K562 (cell line): ENCODE results near the gene PLEKHN1. TPM values are rescaled to one million over a fixed set of nuclear protein-coding genes. Genes with fewer than 3 reads are reported as not detected.

Source experiments
- ADNP ChIP-seq: fragments of 200-800 bp; sonication (Bioruptor generic); IDR thresholded peaks from 2 replicates; pipeline ENCODE4 v1.6.1; 2016; ENCODE audit warnings: missing genetic modification characterization, missing compliant biosample characterization
- ATF1 ChIP-seq, 2 experiments: fragments of 450-650 bp in 1 of 2; IDR thresholded peaks; 2 replicates each; pipeline ENCODE4 v1.6.1; 2016; ENCODE audit warnings: missing compliant biosample characterization in 1 of 2, missing genetic modification characterization in 1 of 2
- ETV1 ChIP-seq: fragments of 450-650 bp; conservative IDR thresholded peaks from 2 replicates; pipeline ENCODE4 v1.6.1; 2016; ENCODE audit warnings: missing genetic modification characterization, control low read depth, low read depth, missing compliant biosample characterization
- ETV5 ChIP-seq: sonication (generic); formaldehyde crosslinking; IDR thresholded peaks from 2 replicates; pipeline ENCODE4 v1.4.0; 2020; ENCODE audit warnings: low read depth, mild to moderate bottlenecking, missing genetic modification reagents
- MEF2D ChIP-seq: conservative IDR thresholded peaks from 2 replicates; pipeline ENCODE4 v1.6.1; 2016; ENCODE audit warnings: low read depth, missing genetic modification characterization, missing compliant biosample characterization
- NFATC3 ChIP-seq: fragments of 450-650 bp; IDR thresholded peaks from 2 replicates; pipeline ENCODE4 v1.6.1; 2017; ENCODE audit warnings: mild to moderate bottlenecking
- POLR2AphosphoS2 ChIP-seq: IDR thresholded peaks from 2 replicates; pipeline ENCODE4 v1.6.1; 2012; ENCODE audit warnings: low read length, improper control_type of control experiment
- SMARCA5 ChIP-seq: fragments of 450-650 bp; IDR thresholded peaks from 2 replicates; pipeline ENCODE4 v1.6.1; 2016
- SRSF1 ChIP-seq: fragments of 200-400 bp; formaldehyde crosslinking; IDR thresholded peaks from 2 replicates; pipeline ENCODE4 v1.6.1; 2017; ENCODE audit warnings: mild to moderate bottlenecking, low read depth, low read length, moderate library complexity
- ZC3H8 ChIP-seq: fragments of 450-650 bp; IDR thresholded peaks from 2 replicates; pipeline ENCODE4 v1.6.1; 2017
- polyA plus RNA-seq, 8 experiments: library from polyadenylated mRNA; depleted of rRNA in 4 of 8; stranded (reverse) in 5 of 8; unstranded in 3 of 8; fragments of >200 nt; fragmentation: Nextera tagmentation in 2 of 8; fragmentation: Illumina TruSeq in 1 of 8; extraction: Ambion mirVana in 2 of 8; extraction: Trizol in 1 of 8; gene quantifications; 2 replicates each; pipeline versions ENCODE4 v1.2.1 to v1.2.3, GENCODE V29; 2011 to 2014; ENCODE audit warnings: inconsistent platforms in 1 of 8, missing spikeins in 1 of 8
- total RNA-seq, 7 experiments: library from RNA; depleted of rRNA in 6 of 7; stranded (reverse); fragments of >200 nt in 6 of 7; fragmentation: Illumina TruSeq in 2 of 7; extraction: Trizol in 2 of 7; gene quantifications; 2 replicates each; pipeline versions ENCODE4 v1.2.1 to v1.2.3, GENCODE V29; 2011 to 2021; ENCODE audit warnings: low replicate concordance in 1 of 7
- TF ChIP-seq, protein P1 (sequence below), 2 experiments: fragments of 450-650 bp; IDR thresholded peaks; 2 replicates each; pipeline ENCODE4 v1.6.1; 2016; ENCODE audit warnings: mild to moderate bottlenecking in 2 of 2, borderline replicate concordance in 1 of 2, low read depth in 1 of 2, moderate library complexity in 1 of 2
- TF ChIP-seq, protein P2 (sequence below), 2 experiments: fragments of 450-650 bp; IDR thresholded peaks; 2 replicates each; pipeline ENCODE4 v1.6.1; 2016
- TF ChIP-seq, protein P3 (sequence below): sonication (generic); formaldehyde crosslinking; IDR thresholded peaks from 2 replicates; pipeline ENCODE4 v1.8.1; 2022; ENCODE audit warnings: missing genetic modification reagents
- TF ChIP-seq, protein P4 (sequence below), 2 experiments: fragments of 450-650 bp; conservative IDR thresholded peaks; 2 replicates each; pipeline ENCODE4 v1.6.1; 2017; ENCODE audit warnings: mild to moderate bottlenecking in 2 of 2, moderate library complexity in 2 of 2

Gene PLEKHN1
- total and polyA plus RNA-seq, 9 of the 15 experiments (the other 6 are each of a cell fraction or from before 2014, with no cell fraction given) = 0.07 to 1.5 (median 0.13) TPM; not detected in 2

DNA sequence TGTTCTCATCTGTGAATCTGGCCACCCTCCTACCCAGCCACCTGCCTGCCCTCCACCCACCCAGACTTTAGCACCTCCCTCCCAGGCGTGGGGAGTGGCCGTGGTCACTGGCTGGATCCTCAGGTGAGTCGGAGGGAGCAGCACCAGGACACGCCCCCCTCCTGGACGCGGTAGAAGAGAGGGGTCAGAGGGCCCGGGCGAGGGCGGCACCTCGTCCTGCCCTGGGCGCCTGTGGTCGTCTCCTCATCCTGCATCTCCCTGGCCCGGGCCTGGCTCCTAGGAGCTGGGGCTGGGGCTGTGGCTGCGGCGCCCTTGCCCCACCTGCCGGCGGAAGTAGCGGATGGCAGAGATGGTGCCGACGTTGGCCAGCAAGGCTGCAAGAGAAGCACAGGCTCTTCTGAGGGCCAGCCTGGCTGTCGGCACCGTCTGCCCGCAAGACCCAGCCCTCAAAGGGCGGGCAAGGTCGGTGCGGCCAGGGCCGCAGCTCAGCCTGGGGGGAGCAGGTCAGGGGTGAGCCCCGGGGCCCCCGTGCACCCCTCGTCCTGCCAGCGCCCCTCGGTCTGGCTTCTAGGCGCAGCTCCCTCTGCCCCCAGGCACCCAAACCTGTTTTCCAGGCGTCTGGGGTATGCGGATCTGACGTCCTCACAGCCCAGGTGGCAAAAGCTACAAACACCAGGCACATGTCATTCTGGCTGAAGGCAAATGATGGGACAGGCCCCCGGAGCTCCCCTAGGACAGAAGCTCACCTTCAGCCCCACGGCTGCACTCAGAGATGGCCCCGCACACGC is 9.8 kb downstream of the PLEKHN1 start (continued):
- TF ChIP-seq, protein P1, sequence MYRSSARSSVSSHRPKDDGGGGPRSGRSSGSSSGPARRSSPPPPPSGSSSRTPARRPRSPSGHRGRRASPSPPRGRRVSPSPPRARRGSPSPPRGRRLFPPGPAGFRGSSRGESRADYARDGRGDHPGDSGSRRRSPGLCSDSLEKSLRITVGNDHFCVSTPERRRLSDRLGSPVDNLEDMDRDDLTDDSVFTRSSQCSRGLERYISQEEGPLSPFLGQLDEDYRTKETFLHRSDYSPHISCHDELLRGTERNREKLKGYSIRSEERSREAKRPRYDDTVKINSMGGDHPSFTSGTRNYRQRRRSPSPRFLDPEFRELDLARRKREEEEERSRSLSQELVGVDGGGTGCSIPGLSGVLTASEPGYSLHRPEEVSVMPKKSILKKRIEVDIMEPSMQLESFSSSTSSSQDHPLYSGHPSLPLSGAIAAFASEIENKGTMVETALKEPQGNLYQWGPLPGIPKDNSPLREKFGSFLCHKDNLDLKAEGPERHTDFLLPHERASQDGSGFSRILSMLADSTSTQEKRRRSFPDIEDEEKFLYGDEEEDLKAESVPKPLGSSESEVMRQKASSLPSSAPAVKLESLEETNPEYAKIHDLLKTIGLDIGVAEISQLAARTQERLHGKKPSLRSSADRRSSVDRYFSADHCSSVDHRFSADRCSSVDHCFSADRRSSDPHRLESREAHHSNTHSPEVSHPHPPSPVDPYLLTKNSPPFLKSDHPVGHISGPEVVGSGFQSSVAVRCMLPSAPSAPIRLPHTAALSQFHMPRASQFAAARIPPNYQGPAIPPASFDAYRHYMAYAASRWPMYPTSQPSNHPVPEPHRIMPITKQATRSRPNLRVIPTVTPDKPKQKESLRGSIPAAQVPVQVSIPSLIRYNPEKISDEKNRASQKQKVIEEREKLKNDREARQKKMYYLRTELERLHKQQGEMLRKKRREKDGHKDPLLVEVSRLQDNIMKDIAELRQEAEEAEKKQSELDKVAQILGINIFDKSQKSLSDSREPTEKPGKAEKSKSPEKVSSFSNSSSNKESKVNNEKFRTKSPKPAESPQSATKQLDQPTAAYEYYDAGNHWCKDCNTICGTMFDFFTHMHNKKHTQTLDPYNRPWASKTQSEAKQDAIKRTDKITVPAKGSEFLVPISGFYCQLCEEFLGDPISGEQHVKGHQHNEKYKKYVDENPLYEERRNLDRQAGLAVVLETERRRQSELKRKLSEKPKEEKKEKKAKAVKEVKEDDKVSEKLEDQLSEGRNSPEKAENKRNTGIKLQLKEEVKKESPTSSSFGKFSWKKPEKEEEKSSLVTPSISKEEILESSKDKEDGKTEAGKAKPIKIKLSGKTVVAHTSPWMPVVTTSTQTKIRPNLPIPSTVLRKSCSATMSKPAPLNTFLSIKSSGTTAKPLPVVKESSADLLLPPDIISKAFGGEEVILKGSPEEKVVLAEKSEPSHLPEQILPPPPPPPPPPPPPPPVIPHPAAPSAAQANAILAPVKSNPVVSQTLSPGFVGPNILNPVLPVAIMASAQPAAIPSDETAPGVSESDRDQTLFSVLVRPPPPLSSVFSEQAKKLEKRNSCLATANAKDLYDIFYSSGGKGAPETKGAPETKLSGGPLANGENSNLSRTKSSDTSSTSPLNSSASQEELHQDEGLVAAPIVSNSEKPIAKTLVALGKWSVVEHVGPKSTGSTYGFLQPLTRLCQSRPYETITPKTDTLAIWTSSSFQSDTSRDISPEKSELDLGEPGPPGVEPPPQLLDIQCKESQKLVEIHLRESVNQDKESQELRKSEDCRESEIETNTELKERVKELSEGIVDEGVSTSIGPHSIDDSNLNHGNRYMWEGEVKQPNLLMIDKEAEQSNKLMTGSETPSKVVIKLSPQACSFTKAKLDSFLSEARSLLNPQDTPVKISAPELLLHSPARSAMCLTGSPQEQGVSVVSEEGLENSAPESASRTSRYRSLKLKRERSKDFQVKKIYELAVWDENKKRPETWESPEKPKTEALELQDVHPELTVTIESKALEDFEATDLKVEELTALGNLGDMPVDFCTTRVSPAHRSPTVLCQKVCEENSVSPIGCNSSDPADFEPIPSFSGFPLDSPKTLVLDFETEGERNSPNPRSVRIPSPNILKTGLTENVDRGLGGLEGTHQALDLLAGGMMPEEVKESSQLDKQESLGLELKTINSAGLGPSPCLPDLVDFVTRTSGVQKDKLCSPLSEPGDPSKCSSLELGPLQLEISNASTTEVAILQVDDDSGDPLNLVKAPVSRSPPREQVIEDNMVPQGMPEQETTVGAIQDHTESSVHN (IDR thresholded peaks at IDR 0.05; ENCODE audit: borderline replicate concordance in 1 of 2, low read depth in 1 of 2) = no peak
- TF ChIP-seq, protein P2, sequence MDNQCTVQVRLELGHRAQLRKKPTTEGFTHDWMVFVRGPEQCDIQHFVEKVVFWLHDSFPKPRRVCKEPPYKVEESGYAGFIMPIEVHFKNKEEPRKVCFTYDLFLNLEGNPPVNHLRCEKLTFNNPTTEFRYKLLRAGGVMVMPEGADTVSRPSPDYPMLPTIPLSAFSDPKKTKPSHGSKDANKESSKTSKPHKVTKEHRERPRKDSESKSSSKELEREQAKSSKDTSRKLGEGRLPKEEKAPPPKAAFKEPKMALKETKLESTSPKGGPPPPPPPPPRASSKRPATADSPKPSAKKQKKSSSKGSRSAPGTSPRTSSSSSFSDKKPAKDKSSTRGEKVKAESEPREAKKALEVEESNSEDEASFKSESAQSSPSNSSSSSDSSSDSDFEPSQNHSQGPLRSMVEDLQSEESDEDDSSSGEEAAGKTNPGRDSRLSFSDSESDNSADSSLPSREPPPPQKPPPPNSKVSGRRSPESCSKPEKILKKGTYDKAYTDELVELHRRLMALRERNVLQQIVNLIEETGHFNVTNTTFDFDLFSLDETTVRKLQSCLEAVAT (IDR thresholded peaks at IDR 0.05) = no peak
- TF ChIP-seq MEF2D (tag) (no peak), NFATC3 (no peak), ETV5 (CRISPR knock-in tag) (0 out of 2 replicates have a peak, but pooled peaks have one; percentile 35), ATF1 (CRISPR knock-in tag; IDR thresholded peaks at IDR 0.05) (no peak), ATF1 (tag; IDR thresholded peaks at IDR 0.05) (peak; percentile 35), ETV1 (tag) (0 out of 2 replicates have a peak, but pooled peaks have one; percentile 30), SRSF1 (no peak), SMARCA5 (no peak), POLR2AphosphoS2 (no peak), ZC3H8 (no peak), ADNP (no peak)
- TF ChIP-seq, protein P3, sequence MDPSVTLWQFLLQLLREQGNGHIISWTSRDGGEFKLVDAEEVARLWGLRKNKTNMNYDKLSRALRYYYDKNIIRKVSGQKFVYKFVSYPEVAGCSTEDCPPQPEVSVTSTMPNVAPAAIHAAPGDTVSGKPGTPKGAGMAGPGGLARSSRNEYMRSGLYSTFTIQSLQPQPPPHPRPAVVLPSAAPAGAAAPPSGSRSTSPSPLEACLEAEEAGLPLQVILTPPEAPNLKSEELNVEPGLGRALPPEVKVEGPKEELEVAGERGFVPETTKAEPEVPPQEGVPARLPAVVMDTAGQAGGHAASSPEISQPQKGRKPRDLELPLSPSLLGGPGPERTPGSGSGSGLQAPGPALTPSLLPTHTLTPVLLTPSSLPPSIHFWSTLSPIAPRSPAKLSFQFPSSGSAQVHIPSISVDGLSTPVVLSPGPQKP (CRISPR knock-in tag) = no peak
- TF ChIP-seq, protein P4, sequence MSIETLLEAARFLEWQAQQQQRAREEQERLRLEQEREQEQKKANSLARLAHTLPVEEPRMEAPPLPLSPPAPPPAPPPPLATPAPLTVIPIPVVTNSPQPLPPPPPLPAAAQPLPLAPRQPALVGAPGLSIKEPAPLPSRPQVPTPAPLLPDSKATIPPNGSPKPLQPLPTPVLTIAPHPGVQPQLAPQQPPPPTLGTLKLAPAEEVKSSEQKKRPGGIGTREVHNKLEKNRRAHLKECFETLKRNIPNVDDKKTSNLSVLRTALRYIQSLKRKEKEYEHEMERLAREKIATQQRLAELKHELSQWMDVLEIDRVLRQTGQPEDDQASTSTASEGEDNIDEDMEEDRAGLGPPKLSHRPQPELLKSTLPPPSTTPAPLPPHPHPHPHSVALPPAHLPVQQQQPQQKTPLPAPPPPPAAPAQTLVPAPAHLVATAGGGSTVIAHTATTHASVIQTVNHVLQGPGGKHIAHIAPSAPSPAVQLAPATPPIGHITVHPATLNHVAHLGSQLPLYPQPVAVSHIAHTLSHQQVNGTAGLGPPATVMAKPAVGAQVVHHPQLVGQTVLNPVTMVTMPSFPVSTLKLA (conservative IDR thresholded peaks at IDR 0.05) = no peak
